ENCODE data around the gene VWC2L.

DNA sequence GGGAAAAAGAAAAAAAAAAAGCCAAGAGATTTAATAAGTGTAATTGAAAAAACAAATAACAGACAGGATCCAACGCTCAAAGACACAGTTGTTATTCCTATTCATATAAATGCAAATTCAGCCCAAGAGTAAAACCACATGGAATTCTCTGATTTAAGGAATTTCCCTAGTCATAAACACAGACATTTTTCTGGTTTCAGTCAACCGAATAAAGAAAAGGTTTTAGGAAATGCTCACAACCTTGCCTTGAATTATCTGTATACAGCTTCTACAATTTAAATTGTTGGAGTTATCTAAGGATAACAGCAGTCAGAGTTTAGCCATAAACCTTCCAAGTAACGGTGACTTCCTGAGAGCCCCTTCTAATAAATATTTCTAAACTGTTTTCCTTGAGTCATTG lies 122.7 kb downstream of the VWC2L start:
- TF ChIP-seq CTCF (IDR thresholded peaks at IDR 0.05; ENCODE audit: control extremely low read depth in 1 of 3, insufficient read depth in 1 of 3, low read depth in 1 of 3, low read length in 3 of 3) (no peak), CEBPB (IDR thresholded peaks at IDR 0.05; ENCODE audit: low read depth, low read length) (no peak), GABPA (IDR thresholded peaks at IDR 0.05; ENCODE audit: borderline replicate concordance, insufficient read depth, low read length) (no peak), SAP30 (IDR thresholded peaks at IDR 0.05; ENCODE audit: insufficient read depth, insufficient replicate concordance, low read length) (no peak), POLR2A (IDR thresholded peaks at IDR 0.05; ENCODE audit: control extremely low read depth in 1 of 2, low read depth in 2 of 2, low read length in 2 of 2) (no peak), RAD21 (IDR thresholded peaks at IDR 0.05 in 1 of 2, conservative IDR thresholded peaks at IDR 0.05 in 1 of 2; ENCODE audit: low read depth in 2 of 2, low read length in 2 of 2) (no peak), CHD2 (IDR thresholded peaks at IDR 0.05; ENCODE audit: low read length) (no peak), JUND (IDR thresholded peaks at IDR 0.05; ENCODE audit: low read length) (no peak), EZH2 (IDR thresholded peaks at IDR 0.05; ENCODE audit: low read depth, low read length, severe bottlenecking) (no peak), CBX5 (IDR thresholded peaks at IDR 0.05; ENCODE audit: low read depth, low read length) (no peak), ASH2L (IDR thresholded peaks at IDR 0.05; ENCODE audit: low read length) (no peak), HDAC6 (IDR thresholded peaks at IDR 0.05; ENCODE audit: low read depth, low read length) (no peak), CREB1 (IDR thresholded peaks at IDR 0.05) (no peak)
- TF ChIP-seq, protein P1, sequence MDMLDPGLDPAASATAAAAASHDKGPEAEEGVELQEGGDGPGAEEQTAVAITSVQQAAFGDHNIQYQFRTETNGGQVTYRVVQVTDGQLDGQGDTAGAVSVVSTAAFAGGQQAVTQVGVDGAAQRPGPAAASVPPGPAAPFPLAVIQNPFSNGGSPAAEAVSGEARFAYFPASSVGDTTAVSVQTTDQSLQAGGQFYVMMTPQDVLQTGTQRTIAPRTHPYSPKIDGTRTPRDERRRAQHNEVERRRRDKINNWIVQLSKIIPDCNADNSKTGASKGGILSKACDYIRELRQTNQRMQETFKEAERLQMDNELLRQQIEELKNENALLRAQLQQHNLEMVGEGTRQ (IDR thresholded peaks at IDR 0.05; ENCODE audit: low read length): no peak

Measured in H1 (cell line).